OCI-LY3 (cell line): Measurements from ENCODE around the gene PNKP.

ENCODE experiments used
- H2AFZ ChIP-seq: fragments of 200-600, 300-600 bp; shearing (Covaris generic); 2 replicates; pipeline ENCODE4 v1.6.0; 2014; ENCODE audit warnings: antibody characterized with exemption, low read depth, low read length
- H3K27ac ChIP-seq: fragments of 200-600, 300-600 bp; sonication (generic); 2 replicates; pipeline ENCODE4 v1.5.1; 2014; ENCODE audit warnings: mild to moderate bottlenecking, low read length, moderate library complexity, mixed read lengths
- H3K27me3 ChIP-seq: fragments of 200-600, 300-600 bp; sonication (generic); 2 replicates; pipeline ENCODE4 v1.6.1; 2014; ENCODE audit warnings: low read depth, low read length, mixed read lengths
- H3K36me3 ChIP-seq: fragments of 200-600, 300-600 bp; sonication (generic); replicated peaks from 2 replicates; pipeline ENCODE3; 2014; ENCODE audit warnings: low read depth, low read length, mixed read lengths
- H3K4me1 ChIP-seq: fragments of 300-600, 200-600 bp; sonication (generic); 2 replicates; pipeline ENCODE4 v1.6.1; 2014; ENCODE audit warnings: low read length, mixed read lengths
- H3K4me2 ChIP-seq: fragments of 200-600, 300-600 bp; sonication (generic); 2 replicates; pipeline ENCODE4 v1.6.1; 2014; ENCODE audit warnings: low read length, mixed read lengths
- H3K4me3 ChIP-seq: fragments of 300-600, 200-600 bp; sonication (generic); 2 replicates; pipeline ENCODE4 v1.5.1; 2014; ENCODE audit warnings: antibody characterized with exemption, mild to moderate bottlenecking, low read length, moderate library complexity
- H3K79me2 ChIP-seq: fragments of 300-600, 200-600 bp; shearing (Covaris generic); 2 replicates; pipeline ENCODE4 v1.6.1; 2014; ENCODE audit warnings: mild to moderate bottlenecking, low read length, mixed read lengths
- H3K9ac ChIP-seq: fragments of 300-600, 200-600 bp; shearing (Covaris generic); 2 replicates; pipeline ENCODE4 v1.6.0; 2014; ENCODE audit warnings: mild to moderate bottlenecking, low read length, moderate library complexity
- H3K9me3 ChIP-seq: fragments of 200-600, 300-600 bp; shearing (Covaris generic); 2 replicates; pipeline ENCODE4 v1.6.1; 2014; ENCODE audit warnings: low read length, mixed read lengths; ENCODE audit not compliant: insufficient read depth
- H4K20me1 ChIP-seq: fragments of 200-600, 300-600 bp; sonication (generic); 2 replicates; pipeline ENCODE4 v1.6.1; 2016; ENCODE audit warnings: low read length, mixed read lengths; ENCODE audit not compliant: insufficient read depth
- EZH2phosphoT487 ChIP-seq: fragments of 200-600 bp; shearing (Covaris generic); IDR thresholded peaks from 2 replicates; pipeline ENCODE4 v1.6.1; 2018; ENCODE audit warnings: antibody characterized with exemption, mixed run types, low read depth
- TF ChIP-seq, protein P1 (sequence below): fragments of 200-600, 300-600 bp; sonication (generic); IDR thresholded peaks from 2 replicates; pipeline ENCODE4 v1.5.1; 2014; ENCODE audit warnings: antibody characterized with exemption, low read length, low read depth

PNKP gene

GRCh38 chr19:49891393-49891792, 24.0 kb upstream of the PNKP start:
- TF ChIP-seq, protein P1, sequence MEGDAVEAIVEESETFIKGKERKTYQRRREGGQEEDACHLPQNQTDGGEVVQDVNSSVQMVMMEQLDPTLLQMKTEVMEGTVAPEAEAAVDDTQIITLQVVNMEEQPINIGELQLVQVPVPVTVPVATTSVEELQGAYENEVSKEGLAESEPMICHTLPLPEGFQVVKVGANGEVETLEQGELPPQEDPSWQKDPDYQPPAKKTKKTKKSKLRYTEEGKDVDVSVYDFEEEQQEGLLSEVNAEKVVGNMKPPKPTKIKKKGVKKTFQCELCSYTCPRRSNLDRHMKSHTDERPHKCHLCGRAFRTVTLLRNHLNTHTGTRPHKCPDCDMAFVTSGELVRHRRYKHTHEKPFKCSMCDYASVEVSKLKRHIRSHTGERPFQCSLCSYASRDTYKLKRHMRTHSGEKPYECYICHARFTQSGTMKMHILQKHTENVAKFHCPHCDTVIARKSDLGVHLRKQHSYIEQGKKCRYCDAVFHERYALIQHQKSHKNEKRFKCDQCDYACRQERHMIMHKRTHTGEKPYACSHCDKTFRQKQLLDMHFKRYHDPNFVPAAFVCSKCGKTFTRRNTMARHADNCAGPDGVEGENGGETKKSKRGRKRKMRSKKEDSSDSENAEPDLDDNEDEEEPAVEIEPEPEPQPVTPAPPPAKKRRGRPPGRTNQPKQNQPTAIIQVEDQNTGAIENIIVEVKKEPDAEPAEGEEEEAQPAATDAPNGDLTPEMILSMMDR = no peak
- no peak for TF ChIP-seq EZH2phosphoT487
- Histone ChIP-seq H3K4me3 (no peak overlapping the region), H3K4me2 (peak overlapping the region; percentile 16; the same call in 1 of the 2 replicates), H3K36me3 (peaks cover 69% of the 10 kb centered on the region), H3K9ac (no peak overlapping the region), H3K27ac (peak overlapping the region; percentile 28), H2AFZ (no peak overlapping the region), H3K9me3 (no peaks in the 10 kb centered on the region), H3K79me2 (peaks cover 39% of the 10 kb centered on the region), H3K4me1 (peaks cover 76% of the 10 kb centered on the region), H3K27me3 (no peaks in the 10 kb centered on the region), H4K20me1 (peaks cover 41% of the 10 kb centered on the region)

- Histone ChIP-seq H3K9me3 (no peaks in the 10 kb centered on the region), H2AFZ (no peak overlapping the region), H3K9ac (no peak overlapping the region), H3K4me2 (peak overlapping the region; percentile 16; the same call in 1 of the 2 replicates), H3K27ac (peak overlapping the region; percentile 28; the same call in 1 of the 2 replicates), H3K27me3 (no peaks in the 10 kb centered on the region), H3K4me3 (no peak overlapping the region; the same call in 1 of the 2 replicates), H3K36me3 (peaks cover 65% of the 10 kb centered on the region), H3K4me1 (peaks cover 76% of the 10 kb centered on the region), H4K20me1 (peaks cover 41% of the 10 kb centered on the region), H3K79me2 (peaks cover 31% of the 10 kb centered on the region)
- TF ChIP-seq, protein P1 = no peak
- no peak for TF ChIP-seq EZH2phosphoT487
Measured at GRCh38 chr19:49890349-49891311, 23.3 kb upstream of the PNKP start.

DNA sequence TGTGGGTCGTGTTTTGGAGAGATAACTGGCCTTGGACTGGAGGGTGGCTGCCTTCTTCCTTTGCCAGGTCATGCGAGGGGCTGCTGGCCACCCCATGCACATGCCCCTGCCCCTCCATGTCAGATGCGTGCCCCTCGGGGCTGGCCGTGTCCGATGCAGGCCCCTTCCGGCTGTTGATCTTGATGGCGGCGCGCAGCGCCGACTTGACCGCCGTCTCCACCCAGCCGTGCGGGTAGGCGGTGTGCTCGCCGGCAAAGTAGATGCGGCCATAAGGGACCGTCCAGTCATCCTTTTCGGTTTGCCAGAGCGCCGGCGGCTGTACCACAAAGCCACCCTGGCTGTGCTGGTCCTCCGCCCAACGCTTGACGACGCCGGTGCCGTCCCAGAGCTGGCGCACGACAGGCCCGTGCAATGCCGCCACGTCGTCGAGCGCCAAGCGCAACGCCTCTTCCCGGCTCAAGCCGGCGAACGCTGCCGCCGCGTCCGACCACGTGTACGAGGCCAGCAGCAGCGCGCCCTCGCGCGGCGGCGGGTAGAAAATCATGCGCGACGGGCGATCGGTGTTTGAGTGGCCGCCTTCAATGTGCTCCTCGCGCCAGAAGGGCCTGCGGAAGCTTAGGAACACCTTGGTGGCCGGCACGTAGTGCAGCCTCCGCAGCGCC, 22.4 kb upstream of the PNKP start:
- Histone ChIP-seq H3K36me3 (peaks cover 58% of the 10 kb centered on the region), H4K20me1 (peaks cover 41% of the 10 kb centered on the region), H3K4me2 (peak overlapping the region; percentile 56), H3K4me3 (no peak overlapping the region; the same call in 1 of the 2 replicates), H3K79me2 (peaks cover 23% of the 10 kb centered on the region), H3K4me1 (peaks cover 69% of the 10 kb centered on the region), H3K27ac (peak overlapping the region; percentile 78), H3K27me3 (no peaks in the 10 kb centered on the region), H3K9ac (no peak overlapping the region), H2AFZ (no peak overlapping the region), H3K9me3 (no peaks in the 10 kb centered on the region)
- TF ChIP-seq EZH2phosphoT487 = no peak
- TF ChIP-seq, protein P1 = no peak
